ENCODE measurements around the gene ADRA2B. TPM values are rescaled to one million over a fixed set of nuclear protein-coding genes. Genes with fewer than 3 reads are reported as not detected.
"Not testable (repeated sequence)": the region's sequence is repeated elsewhere in the genome, so short reads cannot be mapped to it uniquely, and the experiment has no call there.

ADRA2B gene
- polyA plus RNA-seq, 5 donors = 0.60 to 1.6 (median 1.2) TPM

- DNase-seq = no peak
These were observed 26.0 kb downstream of the ADRA2B start for GRCh38 chr2:96090196-96090926.

- no peak for DNase-seq
These were observed 26.8 kb downstream of the ADRA2B start for GRCh38 chr2:96089356-96090195.

GRCh38 chr2:96088340-96089335 lies 27.7 kb downstream of the ADRA2B start:
- no peak for DNase-seq

GRCh38 chr2:96087130-96087529 lies 29.2 kb downstream of the ADRA2B start:
- DNase-seq = no peak

GRCh38 chr2:96085541-96086355 lies 30.6 kb downstream of the ADRA2B start:
- DNase-seq = no peak

GRCh38 chr2:96084858-96085518 lies 31.4 kb downstream of the ADRA2B start:
- not testable (repeated sequence) for DNase-seq

GRCh38 chr2:96083989-96084857 lies 32.1 kb downstream of the ADRA2B start:
- no peak for DNase-seq

GRCh38 chr2:96083064-96083939 lies 33.1 kb downstream of the ADRA2B start:
- DNase-seq = no peak

- no peak for DNase-seq
These were observed 33.9 kb downstream of the ADRA2B start for GRCh38 chr2:96082211-96083063.

GRCh38 chr2:96081042-96081441 lies 35.3 kb downstream of the ADRA2B start:
- DNase-seq = no peak

- DNase-seq = no peak
These were observed 41.1 kb downstream of the ADRA2B start for GRCh38 chr2:96075199-96075771.

GRCh38 chr2:96074156-96074555 lies 42.2 kb downstream of the ADRA2B start:
- no peak for DNase-seq

GRCh38 chr2:96073170-96073775 lies 43.1 kb downstream of the ADRA2B start:
- no peak for DNase-seq

- DNase-seq = no peak
These were observed 43.6 kb downstream of the ADRA2B start for GRCh38 chr2:96072746-96073145.

GRCh38 chr2:96071977-96072491 lies 44.3 kb downstream of the ADRA2B start:
- DNase-seq = not testable (repeated sequence)

Measured in right lung (tissue), 5 donors.